ENCODE results near the gene FILIP1L.

FILIP1L gene

GRCh38 chr3:99981138-99981537 is 133.2 kb downstream of the FILIP1L start:
- no peak overlapping the region for H3K4me3 ChIP-seq (ENCODE audit: low read depth, low read length)

- H3K4me3 ChIP-seq (ENCODE audit: low read depth, low read length) = no peak overlapping the region
Observed at GRCh38 chr3:99980606-99981005, 133.7 kb downstream of the FILIP1L start.

- no peak overlapping the region for H3K4me3 ChIP-seq (ENCODE audit: low read depth, low read length)
Observed at GRCh38 chr3:99978221-99978620, 136.1 kb downstream of the FILIP1L start.

- H3K4me3 ChIP-seq (ENCODE audit: low read depth, low read length) = no peak overlapping the region
Observed at GRCh38 chr3:99976584-99976983, 137.7 kb downstream of the FILIP1L start.

GRCh38 chr3:99974989-99975388 is 139.3 kb downstream of the FILIP1L start:
- H3K4me3 ChIP-seq (ENCODE audit: low read depth, low read length) = no peak overlapping the region

- H3K4me3 ChIP-seq (ENCODE audit: low read depth, low read length) = no peak overlapping the region
Observed at GRCh38 chr3:99972380-99973104, 141.8 kb downstream of the FILIP1L start.

- H3K4me3 ChIP-seq (ENCODE audit: low read depth, low read length) = no peak overlapping the region
Observed at GRCh38 chr3:99971761-99972160, 142.5 kb downstream of the FILIP1L start.

- no peak overlapping the region for H3K4me3 ChIP-seq (ENCODE audit: low read depth, low read length)
Observed at GRCh38 chr3:99970198-99970597, 144.1 kb downstream of the FILIP1L start.

- H3K4me3 ChIP-seq (ENCODE audit: low read depth, low read length) = no peak overlapping the region
Observed at GRCh38 chr3:99969136-99969535, 145.2 kb downstream of the FILIP1L start.

- H3K4me3 ChIP-seq (ENCODE audit: low read depth, low read length) = no peak overlapping the region
Observed at GRCh38 chr3:99967796-99968195, 146.5 kb downstream of the FILIP1L start.

- H3K4me3 ChIP-seq (ENCODE audit: low read depth, low read length) = no peak overlapping the region
Observed at GRCh38 chr3:99966662-99967416, 147.5 kb downstream of the FILIP1L start.

- no peak overlapping the region for H3K4me3 ChIP-seq (ENCODE audit: low read depth, low read length)
Observed at GRCh38 chr3:99965681-99966408, 148.5 kb downstream of the FILIP1L start.

GRCh38 chr3:99965077-99965476 is 149.2 kb downstream of the FILIP1L start:
- no peak overlapping the region for H3K4me3 ChIP-seq (ENCODE audit: low read depth, low read length)

GRCh38 chr3:99962703-99963102 is 151.6 kb downstream of the FILIP1L start:
- no peak overlapping the region for H3K4me3 ChIP-seq (ENCODE audit: low read depth, low read length)

- no peak overlapping the region for H3K4me3 ChIP-seq (ENCODE audit: low read depth, low read length)
Observed at GRCh38 chr3:99961756-99962515, 152.4 kb downstream of the FILIP1L start.

GRCh38 chr3:99960941-99961340 is 153.4 kb downstream of the FILIP1L start:
- H3K4me3 ChIP-seq (ENCODE audit: low read depth, low read length) = no peak overlapping the region

GRCh38 chr3:99960123-99960878 is 154.0 kb downstream of the FILIP1L start:
- no peak overlapping the region for H3K4me3 ChIP-seq (ENCODE audit: low read depth, low read length)

- H3K4me3 ChIP-seq (ENCODE audit: low read depth, low read length) = no peak overlapping the region
Observed at GRCh38 chr3:99958222-99958912, 155.9 kb downstream of the FILIP1L start.

- H3K4me3 ChIP-seq (ENCODE audit: low read depth, low read length) = no peak overlapping the region
Observed at GRCh38 chr3:99957151-99957796, 157.0 kb downstream of the FILIP1L start.

Measured in iPS-11a (cell line).